ENCODE data around the gene NAV2.

NAV2 gene

DNA sequence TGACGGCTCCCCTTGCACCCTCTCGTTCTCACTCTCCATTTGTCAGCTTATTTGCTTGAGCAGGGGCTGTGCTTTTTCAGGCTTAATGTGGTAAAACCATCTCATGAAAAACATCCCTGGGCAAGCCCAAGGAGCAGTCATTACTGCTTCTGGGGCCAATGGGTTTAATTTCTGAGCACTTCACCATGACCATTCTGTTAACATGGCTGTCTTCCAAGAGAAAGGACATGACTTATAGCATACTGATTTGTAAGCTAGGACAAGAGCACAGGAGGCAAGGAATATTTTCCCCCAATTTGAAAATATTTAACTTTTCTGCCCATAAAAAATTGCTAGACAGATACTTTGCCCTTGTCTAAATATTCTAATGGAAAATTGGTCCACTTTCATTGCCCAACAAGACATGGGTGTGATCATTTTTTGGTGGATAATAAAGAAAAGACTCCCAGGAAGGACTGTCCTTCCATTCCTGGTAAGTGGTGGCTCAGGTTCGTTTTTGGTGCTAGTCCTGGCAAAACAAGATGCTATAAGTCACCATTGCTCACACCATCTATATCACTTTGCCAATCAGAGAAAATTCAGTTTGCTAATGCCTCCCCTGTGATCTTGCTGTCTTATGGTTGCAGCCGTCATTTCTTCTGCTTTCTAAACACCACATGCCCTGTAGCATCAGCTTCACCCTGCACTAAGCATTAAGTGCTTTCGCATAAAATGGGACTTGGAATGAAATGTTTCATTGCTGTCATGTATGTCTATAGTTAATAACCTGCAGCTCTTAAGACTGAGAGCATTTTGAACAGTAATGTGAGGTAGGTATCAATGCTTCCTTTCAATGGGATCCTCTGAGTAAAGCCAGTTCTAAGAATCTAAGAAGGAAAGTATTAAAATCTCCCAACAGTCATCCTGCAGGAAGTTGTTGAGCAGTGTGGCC lies 339.1 kb downstream of the NAV2 start:
- Histone ChIP-seq H3K36me3 (ENCODE audit: control insufficient read depth, insufficient read depth, low read length) (peaks cover 8% of the 10 kb centered on the region), H3K27ac (ENCODE audit: low read length) (no peak overlapping the region), H3K4me1 (ENCODE audit: control insufficient read depth, insufficient read depth, low read length) (peaks cover 9% of the 10 kb centered on the region), H3K9me3 (ENCODE audit: control insufficient read depth, insufficient read depth, low read length) (no peaks in the 10 kb centered on the region), H3K27me3 (ENCODE audit: control insufficient read depth, insufficient read depth, low read length) (no peaks in the 10 kb centered on the region), H3K4me3 (ENCODE audit: low read length) (no peak overlapping the region)
- WGBS (ENCODE audit: insufficient coverage, insufficient read length), result no CpG with 5 or more reads among the region's 5 CpGs
- DNase-seq (ENCODE audit: low read depth, low spot score), result no peak

DNA sequence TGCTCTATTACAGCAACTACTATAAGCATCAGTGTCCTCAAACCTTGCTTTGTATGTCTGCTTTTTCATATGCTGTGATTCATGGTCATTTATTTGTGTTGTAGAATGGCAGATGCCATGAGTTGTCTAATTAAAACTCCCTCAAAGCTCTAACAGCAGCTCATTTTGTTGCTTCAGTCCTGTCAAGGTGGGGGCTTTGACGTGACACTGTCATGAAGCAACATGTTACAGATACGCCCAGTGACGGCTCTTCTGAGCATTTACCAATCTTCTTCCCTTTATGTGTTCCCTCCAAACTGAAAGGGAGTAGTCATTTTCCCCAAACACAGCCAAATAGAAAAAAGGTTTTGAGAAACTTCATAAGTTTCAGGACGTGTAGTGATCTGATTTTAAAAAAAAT lies 340.9 kb downstream of the NAV2 start:
- Histone ChIP-seq H3K9me3 (ENCODE audit: control insufficient read depth, insufficient read depth, low read length) (no peaks in the 10 kb centered on the region), H3K36me3 (ENCODE audit: control insufficient read depth, insufficient read depth, low read length) (peaks cover 10% of the 10 kb centered on the region), H3K27ac (ENCODE audit: low read length) (no peak overlapping the region), H3K27me3 (ENCODE audit: control insufficient read depth, insufficient read depth, low read length) (no peaks in the 10 kb centered on the region), H3K4me3 (ENCODE audit: low read length) (no peak overlapping the region), H3K4me1 (ENCODE audit: control insufficient read depth, insufficient read depth, low read length) (peaks cover 9% of the 10 kb centered on the region)
- no CpG with 5 or more reads among the region's 4 CpGs for whole genome bisulfite sequencing (ENCODE audit: insufficient coverage, insufficient read length)
- no peak for DNase-seq (ENCODE audit: low read depth, low spot score)

DNA sequence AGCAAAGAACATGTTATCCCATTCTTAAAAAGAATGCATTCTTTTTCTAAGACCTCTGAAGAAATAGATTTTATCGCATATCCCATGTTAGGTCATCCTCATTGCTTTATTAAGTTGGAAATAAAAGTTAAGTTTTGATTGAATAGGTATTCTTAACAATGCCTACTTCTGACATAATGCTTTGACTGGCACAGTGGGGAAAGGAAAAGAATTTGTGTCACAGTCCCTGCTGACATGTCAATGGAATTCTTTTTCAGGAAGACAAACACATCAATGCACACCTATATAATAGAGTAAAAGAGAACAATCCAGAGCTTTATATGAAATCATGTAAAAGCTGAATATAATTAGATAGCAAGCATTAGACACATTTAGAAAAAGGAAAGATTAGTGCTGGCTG lies 341.9 kb downstream of the NAV2 start:
- no CpG with 5 or more reads among the region's 1 CpG for WGBS (ENCODE audit: insufficient coverage, insufficient read length)
- H3K4me1 ChIP-seq (ENCODE audit: control insufficient read depth, insufficient read depth, low read length), result peaks cover 8% of the 10 kb centered on the region
- H3K4me3 ChIP-seq (ENCODE audit: low read length), result no peak overlapping the region
- H3K9me3 ChIP-seq (ENCODE audit: control insufficient read depth, insufficient read depth, low read length), result no peaks in the 10 kb centered on the region
- no peak for DNase-seq (ENCODE audit: low read depth, low spot score)
- H3K36me3 ChIP-seq (ENCODE audit: control insufficient read depth, insufficient read depth, low read length), result peaks cover 10% of the 10 kb centered on the region
- no peak overlapping the region for H3K27ac ChIP-seq (ENCODE audit: low read length)
- H3K27me3 ChIP-seq (ENCODE audit: control insufficient read depth, insufficient read depth, low read length), result no peaks in the 10 kb centered on the region

DNA sequence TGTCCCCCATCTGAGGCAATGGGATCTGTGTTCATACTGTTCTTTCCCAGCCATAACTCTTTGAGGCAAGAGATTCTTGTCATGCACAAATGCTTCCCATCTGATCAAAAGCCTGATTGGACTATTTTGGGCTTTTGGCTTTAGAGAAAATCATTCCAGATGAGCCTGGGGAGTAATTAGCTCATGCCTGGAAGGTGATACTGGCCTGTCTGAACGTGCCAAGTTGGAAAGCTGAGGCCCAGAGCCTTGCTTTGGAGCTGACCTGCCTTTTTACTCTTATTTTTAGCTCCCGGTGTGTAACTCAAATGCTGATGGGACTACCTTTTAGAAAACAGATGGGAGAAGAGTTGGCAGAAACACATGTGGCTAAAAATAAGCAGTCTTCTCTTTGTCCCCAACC lies 342.7 kb downstream of the NAV2 start:
- peaks cover 4% of the 10 kb centered on the region for H3K4me1 ChIP-seq (ENCODE audit: control insufficient read depth, insufficient read depth, low read length)
- no peak overlapping the region for H3K27ac ChIP-seq (ENCODE audit: low read length)
- no peaks in the 10 kb centered on the region for H3K27me3 ChIP-seq (ENCODE audit: control insufficient read depth, insufficient read depth, low read length)
- H3K4me3 ChIP-seq (ENCODE audit: low read length), result no peak overlapping the region
- WGBS (ENCODE audit: insufficient coverage, insufficient read length), result no CpG with 5 or more reads among the region's 2 CpGs
- H3K9me3 ChIP-seq (ENCODE audit: control insufficient read depth, insufficient read depth, low read length), result no peaks in the 10 kb centered on the region
- no peak for DNase-seq (ENCODE audit: low read depth, low spot score)
- peaks cover 10% of the 10 kb centered on the region for H3K36me3 ChIP-seq (ENCODE audit: control insufficient read depth, insufficient read depth, low read length)

DNA sequence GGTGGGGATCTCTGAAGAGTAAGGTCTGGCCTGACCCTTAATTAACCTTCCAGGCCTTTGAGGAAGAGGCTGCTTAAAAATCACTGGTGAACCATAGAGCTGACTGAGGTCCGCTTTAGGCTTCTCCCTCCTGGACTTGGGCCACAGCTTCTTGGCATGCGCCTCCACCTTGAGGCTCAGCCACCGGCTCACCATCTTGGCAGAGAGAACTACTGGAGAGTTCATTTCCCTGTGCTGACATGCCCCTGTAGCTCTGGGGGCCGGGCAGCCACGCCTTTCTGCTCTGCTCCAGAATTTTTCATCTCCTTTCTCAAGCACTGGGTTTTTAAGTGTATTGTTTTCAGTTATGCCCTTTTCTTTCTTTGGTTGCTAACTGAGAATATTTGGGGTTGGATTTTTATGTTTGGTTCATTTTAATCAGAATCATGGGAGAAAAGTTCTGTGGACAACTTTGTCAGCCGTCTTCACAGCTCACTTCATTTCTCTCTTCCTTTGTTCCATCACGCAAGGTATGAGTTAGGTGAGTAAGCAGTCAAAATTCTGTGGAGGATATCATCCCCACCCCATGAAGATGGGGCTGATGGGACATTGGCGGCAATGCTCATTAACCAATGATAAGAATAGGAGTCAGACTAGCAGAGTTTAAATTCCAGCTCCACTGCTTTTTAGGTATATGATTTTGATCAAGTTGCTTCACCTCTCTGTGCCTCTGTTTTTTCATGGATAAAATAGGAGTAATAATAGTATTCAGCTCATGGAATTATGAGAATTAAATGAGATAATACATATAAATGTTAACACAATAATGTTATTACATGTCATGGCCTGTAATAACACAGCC lies 343.7 kb downstream of the NAV2 start:
- no peaks in the 10 kb centered on the region for H3K4me1 ChIP-seq (ENCODE audit: control insufficient read depth, insufficient read depth, low read length)
- no CpG with 5 or more reads among the region's 8 CpGs for WGBS (ENCODE audit: insufficient coverage, insufficient read length)
- DNase-seq (ENCODE audit: low read depth, low spot score), result no peak
- no peak overlapping the region for H3K4me3 ChIP-seq (ENCODE audit: low read length)
- peaks cover 10% of the 10 kb centered on the region for H3K36me3 ChIP-seq (ENCODE audit: control insufficient read depth, insufficient read depth, low read length)
- H3K27me3 ChIP-seq (ENCODE audit: control insufficient read depth, insufficient read depth, low read length), result no peaks in the 10 kb centered on the region
- H3K9me3 ChIP-seq (ENCODE audit: control insufficient read depth, insufficient read depth, low read length), result no peaks in the 10 kb centered on the region
- H3K27ac ChIP-seq (ENCODE audit: low read length), result no peak overlapping the region

DNA sequence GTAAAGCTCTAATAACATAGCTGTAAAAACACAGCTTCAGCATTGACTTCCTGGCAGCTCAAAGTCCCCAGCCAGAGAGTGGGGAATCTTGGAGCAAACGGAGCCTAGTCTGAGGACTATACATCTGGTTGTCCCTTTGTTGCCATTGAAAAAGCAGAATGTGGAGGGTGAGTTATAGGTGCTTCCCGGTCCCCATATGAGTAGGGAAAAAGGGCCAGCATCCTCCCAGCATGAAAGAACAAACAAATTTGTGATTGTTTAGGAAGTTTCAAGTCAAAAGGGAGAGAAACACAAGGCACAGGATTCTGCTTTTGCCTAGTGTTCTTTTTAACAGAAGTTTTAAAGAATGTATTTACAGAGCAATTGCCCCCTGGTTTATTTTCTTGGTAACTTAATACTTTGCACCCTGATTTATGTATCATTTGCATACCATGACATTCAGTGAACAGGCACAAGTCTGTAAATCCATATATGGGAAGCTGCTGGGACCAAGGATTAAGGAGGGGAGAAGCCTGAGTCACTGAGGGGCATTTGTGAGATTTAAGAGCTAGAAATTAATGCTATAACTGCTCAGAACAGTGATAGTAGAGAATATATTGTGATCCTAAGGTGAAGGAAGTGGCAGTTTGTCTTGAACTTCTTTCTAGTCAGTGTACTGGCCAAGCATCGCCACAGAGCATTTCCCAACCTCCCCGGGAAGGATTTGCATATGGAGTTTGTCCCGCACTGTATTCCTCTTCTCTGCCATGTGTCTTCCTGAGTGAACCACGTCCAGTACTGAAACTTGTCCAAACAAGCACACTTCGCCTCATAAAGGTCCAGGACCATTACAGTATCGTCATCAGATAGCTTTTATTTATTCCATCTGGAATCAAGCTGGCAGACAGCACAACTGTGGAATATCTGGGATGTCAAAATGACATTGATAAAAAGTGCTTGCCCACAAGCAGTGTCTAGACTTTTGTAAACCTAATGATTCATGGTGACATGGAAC lies 344.6 kb downstream of the NAV2 start:
- Histone ChIP-seq H3K27me3 (ENCODE audit: control insufficient read depth, insufficient read depth, low read length) (no peaks in the 10 kb centered on the region), H3K9me3 (ENCODE audit: control insufficient read depth, insufficient read depth, low read length) (no peaks in the 10 kb centered on the region), H3K4me1 (ENCODE audit: control insufficient read depth, insufficient read depth, low read length) (no peaks in the 10 kb centered on the region), H3K36me3 (ENCODE audit: control insufficient read depth, insufficient read depth, low read length) (peaks cover 10% of the 10 kb centered on the region), H3K4me3 (ENCODE audit: low read length) (no peak overlapping the region), H3K27ac (ENCODE audit: low read length) (no peak overlapping the region)
- DNase-seq (ENCODE audit: low read depth, low spot score), result no peak
- no CpG with 5 or more reads among the region's 8 CpGs for WGBS (ENCODE audit: insufficient coverage, insufficient read length)

DNA sequence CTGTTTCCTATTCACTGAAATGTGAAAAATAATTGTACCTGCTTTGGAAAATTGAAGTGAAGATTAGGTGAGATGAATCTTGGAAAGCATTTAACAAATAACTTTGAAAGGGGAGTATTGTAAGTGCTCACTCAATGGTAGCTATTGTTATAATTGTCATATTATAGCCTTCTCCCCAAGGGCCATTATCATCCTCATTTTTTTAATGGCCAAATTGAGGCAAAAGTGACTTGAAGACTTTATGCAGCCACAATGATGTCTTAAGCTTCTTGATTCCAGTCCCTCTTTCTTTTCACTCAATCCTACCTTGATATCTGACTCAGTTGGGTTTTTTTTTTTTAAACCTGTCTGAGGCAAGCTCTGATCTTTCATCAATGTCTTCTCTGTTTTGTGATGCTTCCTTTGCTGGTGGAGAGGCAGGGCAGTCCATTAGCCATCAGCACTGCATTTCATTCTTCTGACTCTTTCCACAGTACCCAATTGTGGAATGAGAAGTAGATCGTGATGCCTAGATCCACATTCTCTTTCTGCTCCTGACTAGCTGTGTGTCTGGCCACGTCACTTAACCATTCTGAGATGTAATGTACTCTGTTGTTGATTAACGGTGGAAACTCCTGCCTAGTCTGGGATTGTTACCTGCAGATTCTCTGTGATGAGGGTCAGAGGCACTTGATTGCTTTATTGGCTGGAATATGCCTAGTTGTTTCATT lies 346.3 kb downstream of the NAV2 start:
- Histone ChIP-seq H3K27me3 (ENCODE audit: control insufficient read depth, insufficient read depth, low read length) (no peaks in the 10 kb centered on the region), H3K9me3 (ENCODE audit: control insufficient read depth, insufficient read depth, low read length) (no peaks in the 10 kb centered on the region), H3K27ac (ENCODE audit: low read length) (no peak overlapping the region), H3K4me3 (ENCODE audit: low read length) (no peak overlapping the region), H3K36me3 (ENCODE audit: control insufficient read depth, insufficient read depth, low read length) (peaks cover 10% of the 10 kb centered on the region), H3K4me1 (ENCODE audit: control insufficient read depth, insufficient read depth, low read length) (no peaks in the 10 kb centered on the region)
- WGBS (ENCODE audit: insufficient coverage, insufficient read length), result no CpG with 5 or more reads among the region's 3 CpGs
- no peak for DNase-seq (ENCODE audit: low read depth, low spot score)

DNA sequence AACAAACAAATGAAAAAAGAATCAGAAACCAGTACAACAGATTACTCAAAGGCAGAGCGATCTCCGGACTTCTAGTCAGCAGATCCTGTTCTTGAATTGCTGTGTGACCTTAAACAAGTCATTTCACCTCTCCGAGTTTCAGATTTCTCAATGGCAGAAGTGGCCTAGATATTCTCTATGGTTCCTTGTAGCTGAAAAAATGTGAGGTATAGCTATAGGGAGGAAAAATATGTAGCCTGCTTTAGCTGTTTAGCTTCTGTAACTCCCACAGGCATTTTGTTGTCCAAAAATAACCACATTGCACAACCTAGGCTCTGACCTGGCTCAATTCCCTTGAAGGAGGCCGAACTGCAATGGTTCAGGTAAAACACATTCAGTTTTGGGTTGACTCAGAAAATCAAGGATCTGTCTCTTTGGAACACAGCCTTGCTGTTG lies 347.0 kb downstream of the NAV2 start:
- H3K4me1 ChIP-seq (ENCODE audit: control insufficient read depth, insufficient read depth, low read length), result peaks cover 2% of the 10 kb centered on the region
- H3K27ac ChIP-seq (ENCODE audit: low read length), result no peak overlapping the region
- peaks cover 9% of the 10 kb centered on the region; the same call in 1 of the 2 replicates for H3K36me3 ChIP-seq (ENCODE audit: control insufficient read depth, insufficient read depth, low read length)
- no peaks in the 10 kb centered on the region for H3K9me3 ChIP-seq (ENCODE audit: control insufficient read depth, insufficient read depth, low read length)
- H3K27me3 ChIP-seq (ENCODE audit: control insufficient read depth, insufficient read depth, low read length), result no peaks in the 10 kb centered on the region
- no CpG with 5 or more reads among the region's 4 CpGs for WGBS (ENCODE audit: insufficient coverage, insufficient read length)
- no peak for DNase-seq (ENCODE audit: low read depth, low spot score)
- no peak overlapping the region for H3K4me3 ChIP-seq (ENCODE audit: low read length)

DNA sequence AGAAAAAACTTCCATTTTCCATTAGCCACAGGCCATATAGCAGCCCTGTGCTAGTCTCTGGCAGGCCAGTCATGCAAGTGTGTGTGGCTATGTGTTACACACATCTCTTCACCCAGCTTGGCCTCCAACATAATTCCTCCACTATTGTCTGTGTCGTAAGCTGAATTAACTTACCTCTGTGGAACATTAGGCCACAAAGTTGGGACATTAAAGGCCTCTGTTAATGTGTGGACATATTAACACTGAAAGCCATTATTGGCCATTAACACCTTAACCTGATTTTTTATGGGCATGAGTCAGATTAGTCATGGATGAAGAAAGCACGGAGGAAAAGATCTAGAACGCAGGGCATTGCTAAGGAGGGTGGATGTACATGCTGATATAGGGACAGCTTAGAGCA lies 347.5 kb downstream of the NAV2 start:
- no peaks in the 10 kb centered on the region for H3K9me3 ChIP-seq (ENCODE audit: control insufficient read depth, insufficient read depth, low read length)
- peaks cover 9% of the 10 kb centered on the region; the same call in 1 of the 2 replicates for H3K36me3 ChIP-seq (ENCODE audit: control insufficient read depth, insufficient read depth, low read length)
- H3K27ac ChIP-seq (ENCODE audit: low read length), result no peak overlapping the region
- peaks cover 2% of the 10 kb centered on the region for H3K4me1 ChIP-seq (ENCODE audit: control insufficient read depth, insufficient read depth, low read length)
- no peak for DNase-seq (ENCODE audit: low read depth, low spot score)
- no peak overlapping the region for H3K4me3 ChIP-seq (ENCODE audit: low read length)
- H3K27me3 ChIP-seq (ENCODE audit: control insufficient read depth, insufficient read depth, low read length), result no peaks in the 10 kb centered on the region
- no CpG with 5 or more reads among the region's 3 CpGs for WGBS (ENCODE audit: insufficient coverage, insufficient read length)
